Activated CD4-positive, alpha-beta T cell treated with anti-CD3 and anti-CD28 coated beads, Interleukin-10, Interleukin-2, amounts not matched to agents 100 ng/mL and 50 ng/mL, durations not matched to agents 16 hours and 8 hours (primary cell): Measurements from ENCODE around the gene ARFGEF3.

Experiments
- DNase-seq: peaks from one replicate; pipeline ENCODE4 v3.0.0-alpha.2; 2020

ARFGEF3 gene

DNA sequence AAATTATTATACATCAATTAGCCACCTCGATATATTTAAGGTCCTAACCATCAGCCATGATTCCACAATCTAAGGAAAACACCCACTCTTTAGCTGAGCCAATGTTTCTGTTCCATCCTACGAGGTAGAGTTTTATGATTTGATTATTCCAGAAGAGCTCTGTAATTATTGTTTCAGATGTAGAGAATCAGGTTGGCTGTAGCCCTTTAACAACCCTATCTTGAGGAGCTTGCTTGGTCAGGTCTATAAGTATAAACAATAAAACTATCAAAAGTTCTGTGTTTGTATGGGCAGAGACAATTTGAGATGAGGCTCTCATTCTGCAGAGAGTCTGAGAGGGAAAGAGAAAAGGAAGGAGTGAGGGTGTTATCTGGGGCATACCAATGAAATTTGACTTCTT is 56.7 kb downstream of the ARFGEF3 start, which contains the start of gene PBOV1:
Gene PBOV1 (minus strand): TSS at position 43 of the 400 bp plus-strand sequence. CDS start 96 bp downstream, outside the sequence.
- DNase-seq, result no peak

DNA sequence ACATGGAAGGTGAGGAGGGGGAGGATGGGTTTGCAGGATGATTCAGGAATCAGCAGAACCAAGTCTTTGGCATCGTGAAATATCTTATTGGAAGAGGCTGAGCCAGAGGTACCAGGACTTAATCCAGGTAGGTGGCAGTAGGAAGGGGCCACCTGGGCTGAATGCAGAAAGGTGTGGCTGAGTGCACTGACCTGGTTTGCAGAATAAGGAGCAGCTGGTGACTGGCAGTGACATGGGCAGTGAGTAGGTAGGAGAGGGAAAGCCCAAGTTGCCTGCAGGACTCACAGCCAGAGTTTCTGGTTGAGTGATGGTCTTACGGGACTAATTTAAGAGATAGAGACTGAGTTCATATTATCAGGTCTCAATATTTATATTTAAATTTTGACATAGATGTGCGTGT is 57.7 kb downstream of the ARFGEF3 start:
- no peak for DNase-seq

DNA sequence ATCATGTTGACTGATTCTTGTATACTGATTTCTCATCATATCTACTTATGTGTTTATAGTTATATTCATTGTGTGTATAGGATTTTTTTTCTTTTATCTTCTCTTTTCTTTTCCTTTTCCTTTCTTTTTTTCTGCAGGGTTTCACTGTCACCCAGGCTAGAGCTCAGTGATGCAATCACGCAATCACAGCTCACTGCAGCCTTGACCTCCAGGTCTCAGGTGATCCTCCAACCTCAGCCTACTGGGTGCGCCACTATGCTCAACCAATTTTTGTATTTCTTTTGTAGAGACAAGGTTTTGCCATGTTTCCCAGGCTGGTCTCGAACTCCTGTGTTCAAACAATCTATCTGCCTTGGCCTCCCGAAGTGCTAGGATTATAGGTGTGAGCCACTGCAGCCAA is 58.2 kb downstream of the ARFGEF3 start:
- DNase-seq, result no peak

DNA sequence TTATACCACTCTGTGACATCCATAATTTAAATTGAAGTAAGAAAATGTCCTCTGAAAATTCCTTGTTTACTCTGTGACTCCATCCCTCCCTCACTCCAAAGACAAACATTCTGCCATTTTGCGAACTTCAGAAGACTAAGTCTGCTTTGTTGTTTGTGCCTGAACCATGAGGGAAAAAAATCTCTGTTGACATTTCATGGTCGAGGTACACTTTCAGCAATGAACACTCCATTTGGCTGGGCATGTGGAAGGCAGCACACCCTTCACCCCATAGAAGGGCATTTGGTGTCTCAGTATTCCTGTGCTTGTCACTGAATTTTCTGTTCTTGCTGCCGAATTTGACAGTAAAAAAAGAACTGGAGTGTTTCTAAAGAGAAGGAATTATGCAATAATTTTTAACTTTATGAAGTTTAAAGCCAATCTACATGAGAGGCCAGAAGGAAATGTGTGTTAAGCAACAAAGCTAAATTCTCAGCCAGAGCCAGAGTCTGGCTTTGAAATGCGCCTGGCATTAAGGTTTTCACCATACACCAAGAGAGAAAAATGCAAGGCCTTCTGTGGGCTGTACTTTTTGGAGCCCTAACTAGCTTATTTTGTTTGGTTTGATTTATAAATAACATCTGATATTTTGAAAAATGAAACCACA is 61.3 kb downstream of the ARFGEF3 start:
- DNase-seq, result no peak

DNA sequence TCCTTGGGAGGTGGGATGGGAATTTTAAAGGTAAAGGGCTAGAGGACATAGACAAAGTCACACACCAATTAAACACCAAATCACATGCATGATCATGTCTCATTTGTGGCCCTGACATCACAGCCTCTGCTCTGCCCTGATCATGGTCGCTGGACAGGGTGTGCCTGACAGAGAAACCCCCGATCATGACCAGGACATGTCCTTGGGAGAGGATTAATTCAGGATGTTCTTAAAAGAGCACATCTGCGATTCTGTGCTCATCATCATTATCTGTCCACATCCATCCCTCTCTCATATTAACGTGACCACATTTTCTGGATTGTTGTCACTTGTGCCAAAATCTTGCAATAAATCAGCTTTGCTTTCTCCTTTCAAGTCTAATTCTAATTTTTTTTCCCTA is 64.2 kb downstream of the ARFGEF3 start:
- DNase-seq, result no peak

DNA sequence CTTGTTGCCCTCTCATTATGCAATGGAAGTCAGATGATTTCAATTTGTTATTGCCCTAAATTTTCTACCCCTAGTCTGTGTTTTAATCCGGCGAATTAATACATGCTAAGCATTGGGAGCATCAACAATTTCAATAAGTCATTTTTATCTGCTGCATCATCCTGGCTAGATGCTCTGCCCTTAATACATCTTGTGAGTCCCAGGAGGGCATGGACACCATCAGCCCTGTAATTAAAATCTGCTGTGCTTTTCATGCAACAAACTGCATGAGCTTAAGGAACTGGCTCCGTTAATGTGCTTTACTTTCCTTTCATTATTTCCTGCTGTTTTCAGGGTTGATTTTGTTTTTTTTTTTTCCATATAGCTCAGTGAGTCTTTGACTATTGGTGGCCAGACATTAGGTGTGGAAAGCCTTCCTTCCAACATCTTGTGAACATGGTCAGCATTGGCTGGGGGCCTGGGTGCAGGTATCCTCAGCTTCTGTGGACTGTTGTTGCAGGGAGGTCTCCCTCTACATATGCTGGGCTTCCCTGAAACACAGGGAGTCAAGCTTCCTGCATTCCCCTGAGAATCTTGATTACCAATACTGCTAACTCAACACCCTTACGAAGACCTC is 65.1 kb downstream of the ARFGEF3 start:
- DNase-seq, result no peak

DNA sequence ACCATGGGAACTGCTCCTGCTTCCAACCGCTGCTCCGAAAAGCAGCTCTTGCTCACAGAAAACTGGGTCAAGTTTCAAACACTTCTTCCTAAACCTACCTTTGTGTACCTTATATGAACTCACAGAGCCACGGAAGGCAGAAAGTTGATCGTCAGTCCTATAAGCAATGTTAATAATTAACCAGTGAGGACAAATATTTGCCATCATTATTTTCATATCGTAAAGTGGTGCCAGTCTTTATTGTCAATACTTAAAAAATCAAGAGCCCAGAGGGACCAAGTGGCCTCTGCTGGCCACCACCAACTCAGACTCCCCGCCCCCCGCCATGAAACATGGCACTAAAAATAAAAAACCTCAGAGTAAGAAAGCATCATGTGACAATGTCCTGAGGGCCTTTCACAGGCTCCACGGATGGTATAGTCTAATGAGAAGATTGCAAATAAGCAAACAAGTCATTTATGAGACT is 65.6 kb downstream of the ARFGEF3 start:
- DNase-seq, result no peak

DNA sequence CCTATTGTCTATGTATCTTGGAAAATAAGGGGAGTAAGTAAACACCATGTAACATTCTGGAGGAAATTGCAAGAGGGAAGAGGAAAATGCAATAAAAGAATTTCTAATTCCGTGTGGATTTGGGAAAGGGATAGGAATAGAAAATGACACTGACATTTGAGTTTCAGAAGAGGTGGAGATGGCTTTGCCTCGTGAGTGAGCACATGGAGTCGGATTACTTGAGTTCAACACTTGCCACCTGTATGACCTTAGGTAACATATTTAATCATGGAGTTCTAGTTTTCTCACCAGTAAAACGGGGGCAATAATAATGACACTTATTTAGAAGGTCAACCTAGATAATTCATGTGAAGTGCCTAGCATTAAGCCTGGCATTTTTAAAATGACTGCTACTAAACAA is 67.3 kb downstream of the ARFGEF3 start:
- DNase-seq, result no peak

DNA sequence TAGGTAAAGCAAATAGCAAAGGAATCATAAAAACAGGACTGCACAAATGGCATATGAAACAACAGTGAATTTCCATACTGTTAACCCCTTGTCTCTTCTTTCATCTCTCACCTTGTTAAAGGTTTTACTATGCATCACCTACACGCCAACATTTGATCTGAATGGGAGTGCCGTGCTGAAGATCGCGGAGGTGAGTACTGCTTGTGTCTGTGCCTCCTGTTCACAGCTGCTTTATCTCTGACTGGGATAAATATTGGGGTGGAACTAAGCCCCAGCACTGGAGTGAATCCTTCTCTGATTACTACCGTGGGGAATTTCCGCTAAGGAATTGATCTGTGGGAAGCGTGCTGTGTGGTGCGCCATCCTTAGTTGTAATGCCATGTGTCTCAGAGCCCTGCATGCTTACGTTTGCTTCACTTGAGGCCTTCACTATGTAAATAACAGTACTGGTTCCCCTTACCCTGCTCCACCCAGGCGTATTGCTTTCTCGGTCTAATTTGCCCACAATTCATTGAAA is 68.0 kb downstream of the ARFGEF3 start:
- no peak for DNase-seq

DNA sequence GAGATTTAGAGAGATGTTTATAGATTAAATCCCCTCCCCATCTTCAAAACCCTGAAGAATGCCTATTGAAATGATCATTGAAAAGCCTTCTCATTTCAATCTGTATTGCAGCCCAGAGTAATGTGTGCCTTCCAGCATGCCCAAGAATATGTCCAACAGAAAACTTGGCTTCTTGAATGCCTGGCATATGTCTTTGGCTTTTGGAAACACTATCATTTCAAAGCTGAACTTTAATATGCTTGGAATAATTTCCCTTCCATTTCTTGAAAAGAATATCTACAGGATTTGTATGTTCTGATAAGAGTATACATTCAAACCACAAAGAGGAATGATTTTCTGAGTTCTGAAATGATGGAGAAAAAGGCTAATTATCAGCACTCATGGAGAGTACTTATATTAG is 68.5 kb downstream of the ARFGEF3 start:
- DNase-seq, result no peak

DNA sequence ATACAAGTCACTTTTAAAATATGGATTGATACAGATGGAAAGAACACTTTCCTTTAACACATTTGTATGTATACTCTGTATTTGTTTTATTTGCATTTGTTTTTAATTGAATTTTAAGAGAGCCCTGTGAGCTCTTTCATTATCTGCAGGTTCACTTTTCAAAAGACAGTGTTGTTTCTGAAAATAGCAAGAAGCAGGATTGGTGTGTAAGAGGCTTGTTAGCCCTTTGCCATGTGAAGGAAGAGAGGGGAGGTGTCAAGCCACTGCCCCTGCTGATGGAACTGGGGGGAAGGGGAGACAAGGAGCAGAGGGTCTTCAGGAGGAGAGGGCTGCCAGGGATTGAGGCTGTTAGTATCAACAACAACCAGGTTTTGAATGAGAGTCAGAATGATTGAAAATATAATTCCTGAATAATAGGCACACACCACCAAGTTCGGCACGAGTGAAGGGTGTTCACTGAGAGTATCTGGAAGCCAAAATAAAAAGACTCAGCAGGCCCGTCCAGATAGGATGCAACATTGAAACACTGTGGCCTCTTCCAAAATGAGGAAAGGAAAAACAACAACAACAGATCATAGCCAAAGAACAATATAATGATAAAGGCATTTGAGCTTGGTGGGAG is 69.1 kb downstream of the ARFGEF3 start:
- DNase-seq, result no peak

DNA sequence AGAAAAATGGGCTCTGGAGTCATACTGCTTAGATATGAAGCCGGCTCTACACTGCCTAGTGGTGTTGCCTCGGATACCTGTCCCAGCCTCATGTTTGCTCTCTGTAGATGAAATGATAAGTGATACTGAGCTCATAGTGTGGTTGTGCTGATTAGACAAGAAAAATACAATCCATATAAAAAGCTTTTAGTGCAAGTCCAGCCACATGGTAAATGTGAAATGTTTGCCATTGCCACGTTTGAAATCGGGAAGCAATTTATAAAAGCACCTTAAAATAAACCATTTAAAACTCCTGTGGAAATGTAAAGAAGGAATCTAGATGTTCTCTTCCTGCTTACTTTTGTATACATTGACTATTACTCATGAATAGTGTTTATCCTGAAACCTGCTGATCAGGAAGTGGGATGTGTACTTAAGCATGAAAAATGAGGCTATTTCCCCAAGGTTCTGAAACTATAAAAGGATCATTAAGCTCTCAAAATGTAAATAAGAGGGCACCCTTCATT is 69.7 kb downstream of the ARFGEF3 start:
- DNase-seq, result no peak

DNA sequence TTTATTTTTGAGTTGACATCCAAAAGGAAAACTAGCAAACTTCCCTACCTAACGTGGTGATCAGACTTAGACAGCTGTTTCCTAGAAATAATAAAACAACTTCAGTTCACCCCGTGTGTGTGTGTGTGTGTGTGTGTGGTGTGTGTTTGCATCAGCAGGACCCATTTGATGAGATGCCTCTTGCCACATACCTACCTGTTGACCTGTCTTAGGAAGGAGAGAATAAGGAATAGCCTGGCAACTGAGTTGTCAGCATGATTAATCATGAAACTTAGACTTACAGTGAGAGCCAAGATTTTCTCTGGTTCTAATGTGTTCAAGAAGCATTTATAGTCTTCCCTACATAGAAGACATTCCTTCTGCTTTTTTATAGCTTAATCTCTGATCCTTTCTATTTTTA is 72.6 kb downstream of the ARFGEF3 start:
- DNase-seq, result no peak

DNA sequence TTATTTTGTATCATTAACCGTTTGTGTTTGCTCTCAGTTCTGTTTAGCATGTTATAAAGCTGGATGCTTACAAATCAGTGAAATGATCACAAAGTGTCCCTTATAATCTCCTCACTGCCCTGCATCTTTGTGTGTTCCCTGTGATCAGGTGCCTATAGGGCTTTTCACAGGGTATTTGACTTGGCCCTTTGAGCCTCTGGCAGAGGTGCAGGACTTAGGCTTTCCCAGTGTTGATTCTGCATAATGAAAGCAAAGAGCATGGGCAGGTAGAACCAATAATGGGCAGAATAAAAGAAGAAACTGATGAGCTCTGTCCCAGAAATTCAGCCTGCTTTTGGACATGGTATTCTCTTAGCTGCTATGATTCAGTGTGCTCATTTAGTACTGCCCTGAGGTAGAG is 73.5 kb downstream of the ARFGEF3 start:
- no peak for DNase-seq

DNA sequence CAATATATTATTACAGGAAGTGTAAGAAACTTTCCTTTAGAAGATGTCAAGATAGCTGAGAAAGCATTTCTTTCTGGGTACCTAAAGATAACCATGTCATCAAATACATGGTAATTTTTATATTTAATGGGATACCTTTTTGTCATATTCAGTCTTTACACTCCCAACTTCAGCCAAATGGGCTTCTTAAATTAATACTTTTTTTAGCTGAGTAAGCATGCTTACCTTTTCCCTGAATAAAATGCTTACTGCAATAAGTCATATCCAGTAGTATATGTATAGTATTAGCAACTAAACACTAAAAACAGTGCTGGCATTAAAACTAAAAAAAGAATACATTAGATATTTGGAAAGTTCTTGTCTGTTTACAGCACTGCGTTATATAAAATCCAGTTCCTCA is 74.0 kb downstream of the ARFGEF3 start:
- DNase-seq, result no peak

DNA sequence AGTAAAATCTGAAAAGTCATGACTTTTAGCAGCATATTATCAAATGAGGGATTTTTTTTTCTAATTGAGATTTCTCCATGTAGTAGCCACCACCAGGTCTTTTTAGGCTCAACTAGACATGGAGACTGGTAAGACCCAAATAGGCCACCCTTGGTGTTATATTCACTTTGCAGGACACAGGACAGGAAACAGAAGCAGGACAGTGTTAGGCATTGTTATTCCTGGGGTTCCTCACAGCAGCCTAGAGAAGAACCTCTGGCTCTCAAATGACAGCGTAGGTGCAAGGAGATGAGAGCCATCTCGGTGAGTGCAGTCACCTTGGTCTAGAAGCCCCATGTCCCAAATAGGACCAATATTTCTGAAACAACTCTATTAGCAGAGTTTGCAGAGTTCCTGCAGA is 75.7 kb downstream of the ARFGEF3 start:
- DNase-seq, result no peak

DNA sequence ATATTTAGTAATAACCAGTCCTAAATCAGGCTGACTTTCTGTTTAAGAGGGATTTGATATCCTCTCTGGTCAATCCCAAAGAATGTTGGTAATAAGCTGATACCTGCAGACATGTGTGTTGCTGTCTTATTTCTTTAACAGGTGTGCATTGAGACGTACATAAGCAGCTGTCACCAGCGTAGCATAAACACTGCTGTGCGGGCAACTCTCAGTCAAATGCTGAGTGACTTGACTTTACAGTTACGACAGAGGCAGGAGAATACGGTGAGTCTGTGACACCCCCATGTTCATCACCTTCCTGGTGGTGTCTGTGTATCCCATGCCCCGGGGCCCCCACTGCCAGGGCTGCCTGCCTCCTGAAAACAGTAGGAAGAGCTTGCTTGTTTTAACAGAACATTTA is 76.6 kb downstream of the ARFGEF3 start:
- DNase-seq, result no peak

DNA sequence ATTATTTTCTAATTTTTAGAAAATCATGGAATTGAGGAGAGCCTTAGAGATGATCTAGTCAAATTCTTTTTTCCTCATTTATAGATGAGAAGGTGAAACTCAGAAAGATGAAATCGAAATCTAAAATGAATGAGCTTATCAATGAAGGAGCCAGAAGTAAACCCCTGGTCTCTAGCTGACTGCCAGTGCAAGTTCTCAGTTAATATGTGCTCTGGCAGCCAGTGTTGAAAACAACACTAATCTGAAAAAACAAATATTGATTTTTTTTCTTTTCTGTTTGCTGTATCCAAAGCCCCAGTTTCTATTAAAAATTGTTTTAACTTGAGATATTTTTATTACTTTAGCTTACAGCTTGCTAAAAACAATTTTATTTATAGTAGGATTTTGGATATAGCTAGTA is 78.0 kb downstream of the ARFGEF3 start:
- no peak for DNase-seq

DNA sequence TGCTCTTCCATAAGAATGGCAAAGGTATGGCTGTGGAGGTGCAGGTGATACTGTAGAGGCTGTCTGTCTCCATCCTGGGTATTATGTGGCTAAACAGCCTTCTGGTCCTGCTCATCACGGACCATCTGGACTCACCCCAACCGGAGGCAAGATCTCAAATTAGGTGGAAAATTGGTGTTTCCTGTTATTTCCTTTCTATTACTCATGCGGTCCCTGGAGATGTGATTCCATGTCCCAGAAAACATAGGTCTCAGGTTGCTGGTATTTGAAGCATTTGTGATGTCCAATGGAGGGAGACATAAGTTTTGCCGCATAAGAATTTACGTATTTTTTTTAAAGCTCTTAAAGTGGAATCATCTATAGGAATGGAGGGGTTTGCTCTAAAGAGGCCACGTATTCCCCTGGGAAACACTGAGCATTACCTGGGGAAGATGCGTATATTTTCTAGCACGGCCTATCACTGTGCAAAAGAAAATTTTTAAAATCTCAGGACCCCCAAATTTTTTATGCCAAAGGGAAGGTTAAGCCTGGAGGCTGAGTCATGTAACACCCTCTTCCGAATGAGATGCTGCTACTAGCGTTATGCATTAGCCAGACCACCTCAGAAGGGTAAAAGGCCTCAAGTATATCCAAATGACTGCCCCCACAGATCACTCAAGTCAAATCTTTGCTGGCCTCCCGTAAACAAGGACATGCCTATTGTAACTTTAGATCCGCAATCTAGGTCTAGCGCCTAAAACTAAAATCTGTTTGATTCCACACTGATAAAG is 78.9 kb downstream of the ARFGEF3 start:
- no peak for DNase-seq

DNA sequence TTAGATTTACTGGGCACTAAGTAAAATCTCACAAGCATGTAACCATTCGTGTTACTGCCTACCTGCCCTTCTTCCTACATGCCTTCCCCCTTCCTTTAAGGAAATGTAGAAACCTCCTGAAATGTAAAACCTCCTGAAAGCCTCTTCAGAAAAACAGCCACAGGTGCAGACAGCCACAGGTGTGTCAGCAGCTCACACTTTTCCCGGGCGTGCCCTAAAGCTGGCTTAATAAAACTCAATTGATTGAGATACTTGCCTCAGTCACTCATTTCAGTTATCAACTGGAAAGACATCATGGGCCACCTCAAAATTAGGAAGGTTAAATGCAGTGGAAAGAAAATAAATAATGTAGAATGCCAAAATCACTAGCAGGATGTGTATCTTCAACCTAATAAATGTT is 79.6 kb downstream of the ARFGEF3 start:
- no peak for DNase-seq

DNA sequence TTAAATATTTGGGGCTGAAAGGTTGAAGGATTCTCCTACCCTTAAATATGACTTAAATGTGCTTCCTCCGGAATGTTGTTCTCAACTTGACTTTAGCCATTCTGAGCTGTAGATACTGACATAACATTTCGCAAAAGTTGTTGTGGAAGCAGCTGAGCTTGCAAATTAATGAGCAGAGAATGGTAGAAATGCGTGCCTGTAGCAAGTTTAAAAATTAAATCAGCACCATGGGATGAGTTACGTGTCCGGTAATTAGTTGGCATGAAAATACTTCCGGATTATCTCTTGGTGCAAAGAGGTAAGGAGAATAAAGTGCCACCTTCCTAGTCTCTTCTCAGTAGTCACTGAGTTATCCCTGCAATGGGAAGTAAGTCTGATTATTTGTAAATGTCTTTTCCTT is 80.2 kb downstream of the ARFGEF3 start:
- no peak for DNase-seq

DNA sequence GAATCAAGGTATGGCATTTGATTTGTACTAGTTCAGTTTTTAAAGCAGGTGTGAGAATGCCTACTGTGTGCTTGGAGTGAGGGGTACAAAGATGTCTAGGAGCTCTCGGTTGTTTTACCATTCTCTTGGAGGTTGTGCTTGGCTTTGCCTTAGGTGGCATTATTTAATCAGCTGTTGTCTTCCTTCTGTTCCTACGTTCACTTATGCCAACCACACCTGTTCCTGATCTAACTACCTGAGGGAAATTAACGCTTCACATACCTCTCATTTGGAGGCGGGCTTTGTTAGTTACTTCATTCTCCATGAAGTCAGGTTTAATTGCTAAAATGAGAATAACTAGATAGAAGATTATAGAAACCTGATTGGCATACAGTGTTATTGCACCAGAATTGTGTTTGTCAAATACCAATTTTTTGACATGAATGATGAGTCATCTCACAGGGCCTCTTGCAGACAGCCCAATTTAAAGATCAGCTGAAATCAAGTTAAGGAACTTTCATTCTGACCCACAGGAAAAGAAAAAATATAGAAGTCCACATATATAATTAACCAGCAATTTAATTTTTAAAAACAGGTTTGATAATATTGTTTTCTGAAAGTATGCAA is 81.4 kb downstream of the ARFGEF3 start:
- DNase-seq, result no peak

DNA sequence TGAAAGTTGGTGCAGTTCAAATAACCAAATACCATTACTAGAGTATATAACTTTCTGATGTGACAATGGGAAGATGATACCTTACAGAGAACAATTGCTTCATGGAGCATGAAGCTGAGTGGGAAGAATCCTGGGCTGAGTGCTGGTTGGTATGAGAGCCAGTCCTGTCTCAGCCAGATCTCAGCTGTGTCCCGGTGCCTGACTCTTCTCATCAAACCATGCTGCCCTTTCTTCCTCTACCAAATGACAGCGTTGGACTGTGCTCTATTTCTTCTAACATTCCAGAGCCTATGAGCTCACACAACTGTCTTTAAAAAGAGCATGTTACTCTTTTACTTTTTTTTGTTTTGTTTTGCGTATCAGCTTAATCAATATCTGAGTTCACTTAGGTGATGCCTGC is 84.0 kb downstream of the ARFGEF3 start:
- no peak for DNase-seq
